T-cell (primary cell): ENCODE data around the gene FOXP1. TPM values are rescaled to one million over a fixed set of nuclear protein-coding genes. Genes with fewer than 3 reads are reported as not detected.

Experiments
- ATAC-seq, 4 experiments: fragments of 200-7000 bp in 3 of 4; fragments of 150-1000 bp in 1 of 4; cut with Tn5 transposase; replicated peaks in 1 of 4; 1 replicate in 3 of 4; 2 replicates in 1 of 4; pipeline ENCODE4 v1.10.0; 2021; ENCODE audit warnings: moderate library complexity in 3 of 4, mild to moderate bottlenecking in 2 of 4, moderate number of reproducible peaks in 1 of 4
- CTCF ChIA-PET, 2 donors: fragments of 300-600 bp; sonication (Branson Sonifier 250); formaldehyde crosslinking; loops; one replicate each; lab custom pipeline; 2022; ENCODE audit warnings: antibody characterized with exemption in 2 of 2; lab: Charles Lee
- POLR2A ChIA-PET, 2 donors: fragments of 300-600 bp; sonication (Branson Sonifier 250); formaldehyde crosslinking; loops; one replicate each; lab custom pipeline; 2022; ENCODE audit warnings: antibody characterized with exemption in 2 of 2; lab: Charles Lee
- DNase-seq, 35 experiments: peaks; one replicate each; pipeline versions ENCODE4 v3.0.0 to v3.0.0-alpha.2; 2013 to 2023
- H3K27ac ChIP-seq: one replicate; pipeline ENCODE4 v1.5.1; 2013; ENCODE audit warnings: low read length
- H3K27me3 ChIP-seq, 2 experiments: replicated peaks in 1 of 2; 1 replicate in 1 of 2; 2 replicates in 1 of 2; pipeline versions ENCODE4 v1.6.1 to v1.7.0; 2013; ENCODE audit warnings: low read length in 1 of 2, mixed read lengths in 1 of 2; ENCODE audit not compliant: control insufficient read depth in 2 of 2, insufficient read depth in 2 of 2; ENCODE audit errors: extremely low read depth in 1 of 2
- H3K36me3 ChIP-seq, 2 donors: 1 replicate in 1 of 2; 2 replicates in 1 of 2; pipeline versions ENCODE4 v1.6.1 to v1.7.0; 2013; ENCODE audit warnings: low read length in 1 of 2; ENCODE audit not compliant: control insufficient read depth in 2 of 2, insufficient read depth in 1 of 2; ENCODE audit errors: extremely low read depth in 1 of 2
- H3K4me1 ChIP-seq, 2 experiments: 1 replicate in 1 of 2; 2 replicates in 1 of 2; pipeline versions ENCODE4 v1.6.1 to v1.7.0; 2013; ENCODE audit warnings: low read length in 2 of 2, mixed read lengths in 1 of 2; ENCODE audit not compliant: insufficient read depth in 2 of 2, control insufficient read depth in 1 of 2; ENCODE audit errors: extremely low read depth in 1 of 2
- H3K4me3 ChIP-seq, 2 donors: 1 replicate in 1 of 2; 2 replicates in 1 of 2; pipeline versions ENCODE4 v1.5.1 to v1.7.0; 2013; ENCODE audit warnings: mild to moderate bottlenecking in 2 of 2, low read length in 1 of 2, moderate library complexity in 1 of 2; ENCODE audit not compliant: control insufficient read depth in 1 of 2; ENCODE audit errors: extremely low read depth in 1 of 2
- H3K9me3 ChIP-seq: 2 replicates; pipeline ENCODE4 v1.7.0; 2013
- H3K27ac Mint-ChIP-seq, 2 donors: one replicate each; pipeline ENCODE4 v1.8.0; 2020 to 2021; ENCODE audit warnings: mild to moderate bottlenecking in 2 of 2, mixed read lengths in 2 of 2
- H3K27me3 Mint-ChIP-seq, 2 donors: one replicate each; pipeline ENCODE4 v1.8.0; 2021 to 2022; ENCODE audit warnings: mixed read lengths in 2 of 2
- H3K36me3 Mint-ChIP-seq: one replicate; pipeline ENCODE4 v1.8.0; 2021; ENCODE audit warnings: mixed read lengths
- H3K4me1 Mint-ChIP-seq, 3 donors: one replicate each; pipeline ENCODE4 v1.8.0; 2020 to 2022; ENCODE audit warnings: mixed read lengths in 3 of 3, mild to moderate bottlenecking in 1 of 3
- H3K4me3 Mint-ChIP-seq, 3 donors: one replicate each; pipeline ENCODE4 v1.8.0; 2020 to 2022; ENCODE audit warnings: mild to moderate bottlenecking in 3 of 3, mixed read lengths in 3 of 3, moderate library complexity in 3 of 3
- H3K9me3 Mint-ChIP-seq, 3 donors: one replicate each; pipeline ENCODE4 v1.8.0; 2020 to 2022; ENCODE audit warnings: mixed read lengths in 3 of 3
- WGBS: methylation state at CpG from one replicate; pipeline ENCODE4 v1.1.5; 2013; ENCODE audit warnings: missing lambda C conversion rate; ENCODE audit not compliant: insufficient coverage; 5-methylcytosine and 5-hydroxymethylcytosine counted together
- total RNA-seq, 35 experiments: library from RNA in 6 of 35; stranded (reverse) in 6 of 35; fragments of 120-200 nt in 1 of 35; gene quantifications; one replicate each; pipeline versions ENCODE4 v1.2.1 to v1.2.4 and lab custom pipeline; 2013 to 2026

The FOXP1 gene
- total RNA-seq, 5 donors from 2014 or later (not counting 1 experiment from before 2014, with no cell fraction given): 258 to 586 (median 290) TPM

- Mint-ChIP-seq H3K27ac (no peak overlapping the region), H3K9me3 (no peaks in the 10 kb centered on the region), H3K36me3 (peaks cover 22% of the 10 kb centered on the region), H3K4me3 (peak overlapping the region in 2 of 3 donors; percentile 67 to 68), H3K4me1 (peaks cover 0 to 99% (median 99%) of the 10 kb centered on the region in 3 donors), H3K27me3 (no peaks in the 10 kb centered on the region)
- Histone ChIP-seq H3K4me1 (peaks cover 22 to 78% of the 10 kb centered on the region in 2 experiments), H3K27me3 (no peaks in the 10 kb centered on the region), H3K4me3 (peak overlapping the region in 1 of 2 donors; percentile 6), H3K36me3 (peaks cover 0 to 20% of the 10 kb centered on the region in 2 donors), H3K9me3 (no peaks in the 10 kb centered on the region), H3K27ac (peak overlapping the region; percentile 8)
- DNase-seq (no peak), ATAC-seq (peak in 2 of 4 experiments; percentile 15 to 23)
- ChIA-PET POLR2A (interaction anchor here in 1 of 2 donors (0.6 to 0.9 kb wide), 2 partner anchors 19 to 243 kb away, joined by 3 to 6 read pairs; no protein-coding TSS in a partner anchor), CTCF (interaction anchor here in 1 of 2 donors (0.8 to 1.0 kb wide), 2 partner anchors 8 to 10 kb away, joined by 3 to 4 read pairs; no protein-coding TSS in a partner anchor)
- 27% methylated on average over 4 of the region's 4 CpGs for WGBS
Measured at GRCh38 chr3:71057526-71057894, 526.0 kb downstream of the FOXP1 start.

GRCh38 chr3:71056327-71056726, 527.2 kb downstream of the FOXP1 start:
- ATAC-seq: no peak
- Histone ChIP-seq H3K27ac (no peak overlapping the region), H3K9me3 (no peaks in the 10 kb centered on the region), H3K27me3 (no peaks in the 10 kb centered on the region), H3K4me3 (no peak overlapping the region), H3K36me3 (peaks cover under 1 to 31% of the 10 kb centered on the region in 2 donors), H3K4me1 (peaks cover 30 to 73% of the 10 kb centered on the region in 2 experiments)
- no peaks in the 10 kb centered on the region for H3K9me3 Mint-ChIP-seq
- no peaks in the 10 kb centered on the region for H3K27me3 Mint-ChIP-seq
- DNase-seq: no peak
- 33% methylated on average over 1 of the region's 5 CpGs for WGBS
- POLR2A ChIA-PET: interaction anchor here (0.7 to 1.1 kb wide), 5 partner anchors 9 to 518 kb away, joined by 4 read pairs; no protein-coding TSS in a partner anchor
- peaks cover 34% of the 10 kb centered on the region for H3K36me3 Mint-ChIP-seq
- H3K4me1 Mint-ChIP-seq: peaks cover 9 to 99% (median 99%) of the 10 kb centered on the region in 3 donors
- CTCF ChIA-PET: interaction anchor here in 1 of 2 donors (0.5 kb wide), 1 partner anchor 18 kb away, joined by 3 read pairs; no protein-coding TSS in a partner anchor
- peak overlapping the region in 1 of 3 donors; percentile 53 for H3K4me3 Mint-ChIP-seq
- H3K27ac Mint-ChIP-seq: peak overlapping the region in 1 of 2 donors; percentile 76

- 98% methylated on average over 6 of the region's 11 CpGs for WGBS
- Histone ChIP-seq H3K9me3 (no peaks in the 10 kb centered on the region), H3K36me3 (peaks cover 3 to 35% of the 10 kb centered on the region in 2 donors), H3K27ac (no peak overlapping the region), H3K4me1 (peaks cover 39 to 73% of the 10 kb centered on the region in 2 experiments), H3K4me3 (no peak overlapping the region), H3K27me3 (no peaks in the 10 kb centered on the region)
- peak overlapping the region in 1 of 2 donors; percentile 86 for H3K27ac Mint-ChIP-seq
- DNase-seq (no peak), ATAC-seq (no peak)
- H3K36me3 Mint-ChIP-seq: peaks cover 42% of the 10 kb centered on the region
- ChIA-PET CTCF (interaction anchor here in 1 of 2 donors (0.7 kb wide), 2 partner anchors 46 to 251 kb away, joined by 4 read pairs; no protein-coding TSS in a partner anchor), POLR2A (interaction anchor here (0.7 to 0.9 kb wide), 4 partner anchors 7 to 369 kb away, joined by 3 to 5 read pairs (median 4); no protein-coding TSS in a partner anchor)
- peaks cover 18 to 99% (median 99%) of the 10 kb centered on the region in 3 donors for H3K4me1 Mint-ChIP-seq
- H3K9me3 Mint-ChIP-seq: no peaks in the 10 kb centered on the region
- H3K27me3 Mint-ChIP-seq: no peaks in the 10 kb centered on the region
- peak overlapping the region in 2 of 3 donors; percentile 5 to 32 for H3K4me3 Mint-ChIP-seq
Measured at GRCh38 chr3:71055257-71056001, 528.1 kb downstream of the FOXP1 start.

- no peak overlapping the region for H3K4me3 ChIP-seq
- no peaks in the 10 kb centered on the region for H3K27me3 Mint-ChIP-seq
- H3K4me1 ChIP-seq: peaks cover 47 to 74% of the 10 kb centered on the region in 2 experiments
- peaks cover 47% of the 10 kb centered on the region for H3K36me3 Mint-ChIP-seq
- H3K27ac Mint-ChIP-seq: peak overlapping the region in 1 of 2 donors; percentile 86
- DNase-seq (no peak), ATAC-seq (no peak)
- 88% methylated on average over 3 of the region's 5 CpGs for WGBS
- POLR2A ChIA-PET: interaction anchor here in 1 of 2 donors (0.6 to 0.7 kb wide), 4 partner anchors 8 to 376 kb away, joined by 3 to 5 read pairs (median 4); no protein-coding TSS in a partner anchor
- H3K4me1 Mint-ChIP-seq: peaks cover 29 to 99% (median 99%) of the 10 kb centered on the region in 3 donors
- H3K9me3 Mint-ChIP-seq: no peaks in the 10 kb centered on the region
- CTCF ChIA-PET: interaction anchor here (0.7 kb wide), 3 partner anchors 45 to 252 kb away, joined by 4 read pairs; no protein-coding TSS in a partner anchor
- H3K36me3 ChIP-seq: peaks cover 3 to 45% of the 10 kb centered on the region in 2 donors
- no peaks in the 10 kb centered on the region for H3K9me3 ChIP-seq
- no peak overlapping the region for H3K27ac ChIP-seq
- H3K27me3 ChIP-seq: no peaks in the 10 kb centered on the region
- H3K4me3 Mint-ChIP-seq: peak overlapping the region in 1 of 3 donors; percentile 21
Measured at GRCh38 chr3:71054312-71054711, 529.2 kb downstream of the FOXP1 start.

GRCh38 chr3:71053495-71053894, 530.0 kb downstream of the FOXP1 start:
- H3K27me3 ChIP-seq: no peaks in the 10 kb centered on the region
- no peaks in the 10 kb centered on the region for H3K9me3 Mint-ChIP-seq
- 86% methylated on average over 4 of the region's 4 CpGs for WGBS
- ATAC-seq (no peak), DNase-seq (no peak)
- CTCF ChIA-PET: no interaction called here
- H3K4me3 Mint-ChIP-seq: no peak overlapping the region
- H3K36me3 ChIP-seq: peaks cover 3 to 51% of the 10 kb centered on the region in 2 donors
- H3K27me3 Mint-ChIP-seq: no peaks in the 10 kb centered on the region
- POLR2A ChIA-PET: interaction anchor here (0.6 to 1.6 kb wide), 2 partner anchors 9 to 444 kb away, joined by 3 to 7 read pairs; no protein-coding TSS in a partner anchor
- peak overlapping the region; percentile 86 to 90 for H3K27ac Mint-ChIP-seq
- H3K27ac ChIP-seq: no peak overlapping the region
- H3K4me1 ChIP-seq: peaks cover 53 to 68% of the 10 kb centered on the region in 2 experiments
- peaks cover 37 to 100% (median 99%) of the 10 kb centered on the region in 3 donors for H3K4me1 Mint-ChIP-seq
- no peaks in the 10 kb centered on the region for H3K9me3 ChIP-seq
- no peak overlapping the region for H3K4me3 ChIP-seq
- H3K36me3 Mint-ChIP-seq: peaks cover 53% of the 10 kb centered on the region

GRCh38 chr3:71052716-71053115, 530.8 kb downstream of the FOXP1 start:
- ChIA-PET POLR2A (interaction anchor here (0.6 to 1.6 kb wide), 4 partner anchors 10 to 445 kb away, joined by 3 to 7 read pairs (median 3); no protein-coding TSS in a partner anchor), CTCF (no interaction called here)
- ATAC-seq (no peak), DNase-seq (no peak)
- no peaks in the 10 kb centered on the region for H3K27me3 Mint-ChIP-seq
- no peak overlapping the region for H3K4me3 Mint-ChIP-seq
- H3K27ac ChIP-seq: no peak overlapping the region
- peaks cover 3 to 53% of the 10 kb centered on the region in 2 donors for H3K36me3 ChIP-seq
- H3K4me1 ChIP-seq: peaks cover 53 to 71% of the 10 kb centered on the region in 2 experiments
- peak overlapping the region; percentile 86 to 90 for H3K27ac Mint-ChIP-seq
- H3K4me1 Mint-ChIP-seq: peaks cover 45 to 100% (median 99%) of the 10 kb centered on the region in 3 donors
- 100% methylated on average over 3 of the region's 5 CpGs for WGBS
- no peaks in the 10 kb centered on the region for H3K9me3 ChIP-seq
- no peak overlapping the region for H3K4me3 ChIP-seq
- H3K27me3 ChIP-seq: no peaks in the 10 kb centered on the region
- no peaks in the 10 kb centered on the region for H3K9me3 Mint-ChIP-seq
- H3K36me3 Mint-ChIP-seq: peaks cover 59% of the 10 kb centered on the region
